Measurements from ENCODE around the gene SETBP1.

GRCh38 chr18:45024357-45025088 lies 343.8 kb downstream of the SETBP1 start:
- TF ChIP-seq POLR2AphosphoS5 (IDR thresholded peaks at IDR 0.05; ENCODE audit: low read depth, low read length) (no peak), POLR2A (IDR thresholded peaks at IDR 0.05; ENCODE audit: control extremely low read depth in 1 of 2, low read depth in 2 of 2, low read length in 2 of 2) (no peak), MAFK (IDR thresholded peaks at IDR 0.05; ENCODE audit: low read depth, low read length) (no peak), NRF1 (IDR thresholded peaks at IDR 0.05; ENCODE audit: low read depth, low read length) (no peak), TAF1 (IDR thresholded peaks at IDR 0.05; ENCODE audit: low read depth, low read length) (no peak)
- TF ChIP-seq, protein P1, sequence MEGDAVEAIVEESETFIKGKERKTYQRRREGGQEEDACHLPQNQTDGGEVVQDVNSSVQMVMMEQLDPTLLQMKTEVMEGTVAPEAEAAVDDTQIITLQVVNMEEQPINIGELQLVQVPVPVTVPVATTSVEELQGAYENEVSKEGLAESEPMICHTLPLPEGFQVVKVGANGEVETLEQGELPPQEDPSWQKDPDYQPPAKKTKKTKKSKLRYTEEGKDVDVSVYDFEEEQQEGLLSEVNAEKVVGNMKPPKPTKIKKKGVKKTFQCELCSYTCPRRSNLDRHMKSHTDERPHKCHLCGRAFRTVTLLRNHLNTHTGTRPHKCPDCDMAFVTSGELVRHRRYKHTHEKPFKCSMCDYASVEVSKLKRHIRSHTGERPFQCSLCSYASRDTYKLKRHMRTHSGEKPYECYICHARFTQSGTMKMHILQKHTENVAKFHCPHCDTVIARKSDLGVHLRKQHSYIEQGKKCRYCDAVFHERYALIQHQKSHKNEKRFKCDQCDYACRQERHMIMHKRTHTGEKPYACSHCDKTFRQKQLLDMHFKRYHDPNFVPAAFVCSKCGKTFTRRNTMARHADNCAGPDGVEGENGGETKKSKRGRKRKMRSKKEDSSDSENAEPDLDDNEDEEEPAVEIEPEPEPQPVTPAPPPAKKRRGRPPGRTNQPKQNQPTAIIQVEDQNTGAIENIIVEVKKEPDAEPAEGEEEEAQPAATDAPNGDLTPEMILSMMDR (IDR thresholded peaks at IDR 0.05; ENCODE audit: control extremely low read depth in 1 of 3, insufficient read depth in 1 of 3, low read depth in 1 of 3, low read length in 3 of 3), result no peak

Data from H1 (cell line).